Panc1 (cell line): ENCODE data around the gene SLC35A2.

ENCODE experiments used
- CTCF ChIP-seq: fragments of 450-650 bp; IDR thresholded peaks from 2 replicates; pipeline ENCODE4 v1.5.1; 2017; ENCODE audit warnings: mild to moderate bottlenecking
- POLR2AphosphoS5 ChIP-seq: IDR thresholded peaks from 2 replicates; pipeline ENCODE4 v1.6.1; 2012; ENCODE audit warnings: mild to moderate bottlenecking, low read depth, low read length, moderate library complexity
- SIN3A ChIP-seq: IDR thresholded peaks from 2 replicates; pipeline ENCODE4 v1.6.1; 2012; ENCODE audit warnings: low read depth, mild to moderate bottlenecking, low read length, moderate library complexity, borderline replicate concordance; ENCODE audit not compliant: insufficient read depth

- TF ChIP-seq CTCF (no peak), POLR2AphosphoS5 (no peak), SIN3A (0 out of 2 replicates have a peak, but pooled peaks have one; percentile 17)
Observed at GRCh38 chrX:48919360-48919841, 8.0 kb upstream of the SLC35A2 start.
